Activated CD8-positive, alpha-beta memory T cell treated with anti-CD3 and anti-CD28 coated beads for 1 hour (primary cell): ENCODE results near the gene MMAB.

ENCODE experiments used
- DNase-seq, 2 donors: peaks; one replicate each; pipeline ENCODE4 v3.0.0-alpha.2; 2020; ENCODE audit warnings: low read depth in 1 of 2; ENCODE audit errors: extremely low read depth in 1 of 2

Gene MMAB

GRCh38 chr12:109518820-109519665 lies 54.3 kb downstream of the MMAB start:
- peak; percentile 4 to 26 for DNase-seq

DNA sequence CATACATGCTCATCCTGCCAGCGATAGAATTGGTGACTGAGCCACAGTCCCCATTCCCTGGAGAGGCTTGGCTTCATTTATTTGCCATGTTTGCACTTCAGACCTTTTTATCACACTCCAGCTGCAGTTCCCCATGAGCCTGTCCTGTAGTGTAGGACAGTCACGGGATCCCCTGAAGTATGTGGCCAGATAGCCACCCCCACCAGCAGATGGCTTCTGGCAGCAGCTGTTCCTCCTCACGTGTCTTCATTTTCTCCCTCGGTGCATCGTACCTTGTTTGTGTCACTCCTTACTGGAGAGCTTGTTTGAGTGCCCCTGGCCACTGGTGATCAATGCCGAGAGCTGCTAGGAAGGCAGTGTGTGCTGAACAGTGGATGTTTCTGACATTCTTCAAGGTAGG lies 55.7 kb downstream of the MMAB start:
- DNase-seq, result no peak

- DNase-seq, result no peak
Measured at GRCh38 chr12:109513977-109514376, 59.3 kb downstream of the MMAB start.

- DNase-seq, result no peak
Measured at GRCh38 chr12:109513051-109513450, 60.3 kb downstream of the MMAB start.

- DNase-seq, result no peak
Measured at GRCh38 chr12:109512608-109513007, 60.7 kb downstream of the MMAB start.

- no peak for DNase-seq
Measured at GRCh38 chr12:109510196-109510595, 63.1 kb downstream of the MMAB start.

GRCh38 chr12:109504068-109504467 lies 69.2 kb downstream of the MMAB start:
- DNase-seq, result no peak
